Measurements from ENCODE around the gene CD52. TPM values are rescaled to one million over a fixed set of nuclear protein-coding genes. Genes with fewer than 3 reads are reported as not detected.
A peak's percentile ranks its signal among the peaks of the same experiment; 100 is the strongest.

Gene CD52
- total and polyA plus RNA-seq, 2 of the 4 experiments (the other 2 are of a cell fraction), result 1.6 TPM; not detected in 1

DNA sequence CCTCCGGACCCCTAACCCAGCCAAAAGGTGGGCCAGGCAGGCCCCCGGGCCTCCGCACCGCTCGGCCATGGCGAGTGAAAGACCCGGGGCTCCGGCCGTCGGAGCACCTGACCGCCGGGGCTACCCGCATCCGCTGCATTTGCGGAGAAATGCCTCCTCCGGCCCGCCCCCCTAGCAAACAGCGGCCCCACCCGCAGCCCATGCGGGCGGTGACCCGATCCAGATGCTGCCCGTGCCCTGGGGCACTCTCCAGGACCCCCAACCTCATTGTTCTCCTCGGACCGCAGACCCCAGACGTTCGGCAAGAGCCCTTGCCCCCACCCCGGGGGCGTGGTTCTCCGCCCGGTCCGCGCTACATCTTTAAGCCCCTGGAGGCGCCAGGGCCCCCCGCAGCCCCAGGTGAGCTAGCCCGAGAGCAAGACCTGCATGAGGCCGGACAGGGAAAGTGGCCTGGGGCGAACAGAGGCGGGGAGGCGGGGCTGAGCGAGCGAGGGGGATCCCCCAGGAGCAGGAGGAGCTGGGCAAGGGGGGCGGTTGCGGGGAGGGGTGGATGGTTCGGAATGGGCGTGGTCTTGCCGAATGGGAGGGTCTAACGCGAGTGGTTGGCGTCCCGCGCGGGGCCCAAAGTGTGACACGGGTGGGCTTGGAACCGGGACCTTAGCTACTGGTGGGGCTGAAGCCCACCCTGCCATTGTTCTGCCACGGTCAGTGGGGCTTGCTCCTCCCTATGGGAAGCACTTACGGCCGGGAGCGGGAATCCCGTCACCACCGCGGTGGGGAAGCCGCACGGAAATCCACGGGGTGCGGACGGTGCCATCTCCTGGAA is 42.4 kb downstream of the CD52 start (continued):
- TF ChIP-seq NFE2L2 (IDR thresholded peaks at IDR 0.05; ENCODE audit: low read depth, low read length), result no peak

DNA sequence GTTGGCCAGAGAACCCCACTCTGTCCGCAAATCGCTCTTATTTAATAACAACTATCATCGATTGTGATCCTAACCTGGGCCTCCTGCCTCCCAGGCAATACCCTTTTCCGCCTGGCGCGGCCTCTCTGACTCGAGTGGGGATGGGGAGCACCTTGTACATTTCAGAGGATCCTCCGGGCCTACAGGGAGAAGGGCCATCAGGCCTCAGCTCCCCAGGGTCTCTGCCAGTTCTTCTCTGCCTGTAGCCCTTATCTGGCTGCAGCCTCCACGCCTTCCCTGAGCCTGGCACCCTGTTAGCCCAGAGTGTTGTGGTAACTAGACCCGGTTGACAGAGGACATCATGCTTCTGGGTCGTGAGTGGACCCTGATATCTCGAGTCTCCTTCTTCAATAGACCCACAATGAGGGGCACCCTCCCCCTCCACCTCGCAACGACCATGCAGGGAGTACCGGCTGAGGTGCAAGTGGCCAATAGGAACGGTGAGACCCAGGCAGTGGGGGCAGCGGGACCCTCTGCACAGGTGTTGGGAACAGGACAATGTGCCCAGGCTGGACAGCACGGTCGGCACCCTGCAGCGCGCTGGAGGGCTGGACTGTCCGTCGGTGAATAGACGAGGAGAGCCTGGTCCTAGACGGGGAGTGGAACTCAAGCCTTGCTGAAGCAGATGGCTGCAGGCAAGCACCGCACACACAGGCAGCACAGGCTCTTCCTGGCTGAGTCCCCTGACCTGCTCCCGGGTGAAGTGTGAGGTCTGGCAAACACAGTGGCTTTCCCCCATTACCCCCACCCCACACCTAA is 43.2 kb downstream of the CD52 start:
- Histone ChIP-seq H3K4me3 (ENCODE audit: insufficient read depth, low read depth, low read length) (no peak overlapping the region), H3K9me3 (ENCODE audit: control insufficient read depth, insufficient read depth, low read length) (no peaks in the 10 kb centered on the region), H2AFZ (replicated peaks; ENCODE audit: low read length, poor library complexity) (peak overlapping the region; percentile 58), H4K8ac (ENCODE audit: low read depth in 2 of 2, low read length in 2 of 2) (no peak overlapping the region), H3K14ac (replicated peaks; ENCODE audit: low read depth, low read length) (no peak overlapping the region), H3K36me3 (ENCODE audit: control insufficient read depth, insufficient read depth, low read length) (no peaks in the 10 kb centered on the region), H3K4me2 (ENCODE audit: low read depth, low read length) (peak overlapping the region; percentile 60; the same call in 1 of the 2 replicates), H2AK9ac (replicated peaks; ENCODE audit: low read depth, low read length, poor library complexity) (no peak overlapping the region), H4K20me1 (ENCODE audit: insufficient read depth, low read length) (no peaks in the 10 kb centered on the region), H3K27ac (ENCODE audit: insufficient read depth, low read length) (no peak overlapping the region), H3K4me1 (ENCODE audit: control insufficient read depth, insufficient read depth, low read length) (no peaks in the 10 kb centered on the region; the same call in 1 of the 2 replicates), H3K18ac (ENCODE audit: low read depth, low read length) (no peak overlapping the region), H3K79me1 (ENCODE audit: low read depth in 1 of 2, low read length in 2 of 2) (no peaks in the 10 kb centered on the region), H3K56ac (ENCODE audit: extremely low read depth, insufficient read depth, low read length) (no peak overlapping the region), H3K9me1 (ENCODE audit: insufficient read depth, low read length) (no peaks in the 10 kb centered on the region), H3K4ac (ENCODE audit: low read depth, low read length) (no peak overlapping the region), H3K27me3 (ENCODE audit: control insufficient read depth, insufficient read depth, low read length) (peaks cover 76% of the 10 kb centered on the region), H3K23ac (ENCODE audit: low read depth, low read length) (no peak overlapping the region), H2BK20ac (ENCODE audit: low read depth, low read length) (no peak overlapping the region), H2AK5ac (ENCODE audit: low read depth, low read length) (no peak overlapping the region), H2BK5ac (ENCODE audit: low read depth, low read length, poor library complexity, severe bottlenecking) (no peak overlapping the region), H3K9ac (ENCODE audit: low read depth, low read length) (no peak overlapping the region), H4K5ac (ENCODE audit: low read depth, low read length) (no peak overlapping the region), H4K91ac (ENCODE audit: insufficient read depth, low read depth, low read length) (no peak overlapping the region), H2BK120ac (ENCODE audit: low read depth, low read length) (no peak overlapping the region), H2BK15ac (ENCODE audit: low read depth, low read length) (no peak overlapping the region)
- POLR2A ChIA-PET (ENCODE audit: unreplicated experiment), result no interaction called here
- no TSS peak for BruUV-seq (replicated peaks)
- WGBS, 2 experiments (ENCODE audit: extremely low coverage in 2 of 2, insufficient read length in 1 of 2), result 65% methylated on average over 13 of the region's 27 CpGs; no CpG with 5 or more reads in 1 of the 2 experiments
- intact Hi-C loops (cut with micrococcal nuclease), result no loop called here
- no peak for DNase-seq
- in situ Hi-C loops (cut with MboI; ENCODE audit: low sequenced_read_pairs), result no loop called here
- ATAC-seq (ENCODE audit: low read depth), result no peak
- CTCF ChIA-PET, result no interaction called here
- dilution Hi-C loops (cut with HindIII; ENCODE audit: low sequenced_read_pairs, unreplicated experiment), result no loop called here
- TF ChIP-seq MAZ (IDR thresholded peaks at IDR 0.05; ENCODE audit: borderline replicate concordance, low read depth, low read length) (no peak), MXI1 (IDR thresholded peaks at IDR 0.05; ENCODE audit: borderline replicate concordance, low read depth, low read length) (no peak), CEBPB (IDR thresholded peaks at IDR 0.05; ENCODE audit: low read depth, low read length) (no peak), RFX5 (IDR thresholded peaks at IDR 0.05; ENCODE audit: low read depth, low read length) (no peak), RCOR1 (IDR thresholded peaks at IDR 0.05; ENCODE audit: insufficient replicate concordance, low read length) (no peak), POLR2A (IDR thresholded peaks at IDR 0.05; ENCODE audit: low read depth, low read length) (no peak), CHD1 (IDR thresholded peaks at IDR 0.05; ENCODE audit: low read depth, low read length) (no peak), BHLHE40 (IDR thresholded peaks at IDR 0.05; ENCODE audit: low read depth, low read length) (no peak), NFE2L2 (IDR thresholded peaks at IDR 0.05; ENCODE audit: low read depth, low read length) (no peak), SMC3 (IDR thresholded peaks at IDR 0.05; ENCODE audit: low read depth, low read length) (no peak)
- TF ChIP-seq, protein P1, sequence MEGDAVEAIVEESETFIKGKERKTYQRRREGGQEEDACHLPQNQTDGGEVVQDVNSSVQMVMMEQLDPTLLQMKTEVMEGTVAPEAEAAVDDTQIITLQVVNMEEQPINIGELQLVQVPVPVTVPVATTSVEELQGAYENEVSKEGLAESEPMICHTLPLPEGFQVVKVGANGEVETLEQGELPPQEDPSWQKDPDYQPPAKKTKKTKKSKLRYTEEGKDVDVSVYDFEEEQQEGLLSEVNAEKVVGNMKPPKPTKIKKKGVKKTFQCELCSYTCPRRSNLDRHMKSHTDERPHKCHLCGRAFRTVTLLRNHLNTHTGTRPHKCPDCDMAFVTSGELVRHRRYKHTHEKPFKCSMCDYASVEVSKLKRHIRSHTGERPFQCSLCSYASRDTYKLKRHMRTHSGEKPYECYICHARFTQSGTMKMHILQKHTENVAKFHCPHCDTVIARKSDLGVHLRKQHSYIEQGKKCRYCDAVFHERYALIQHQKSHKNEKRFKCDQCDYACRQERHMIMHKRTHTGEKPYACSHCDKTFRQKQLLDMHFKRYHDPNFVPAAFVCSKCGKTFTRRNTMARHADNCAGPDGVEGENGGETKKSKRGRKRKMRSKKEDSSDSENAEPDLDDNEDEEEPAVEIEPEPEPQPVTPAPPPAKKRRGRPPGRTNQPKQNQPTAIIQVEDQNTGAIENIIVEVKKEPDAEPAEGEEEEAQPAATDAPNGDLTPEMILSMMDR (conservative IDR thresholded peaks at IDR 0.05; ENCODE audit: low read depth, low read length), result no peak
- TF ChIP-seq, protein P2, sequence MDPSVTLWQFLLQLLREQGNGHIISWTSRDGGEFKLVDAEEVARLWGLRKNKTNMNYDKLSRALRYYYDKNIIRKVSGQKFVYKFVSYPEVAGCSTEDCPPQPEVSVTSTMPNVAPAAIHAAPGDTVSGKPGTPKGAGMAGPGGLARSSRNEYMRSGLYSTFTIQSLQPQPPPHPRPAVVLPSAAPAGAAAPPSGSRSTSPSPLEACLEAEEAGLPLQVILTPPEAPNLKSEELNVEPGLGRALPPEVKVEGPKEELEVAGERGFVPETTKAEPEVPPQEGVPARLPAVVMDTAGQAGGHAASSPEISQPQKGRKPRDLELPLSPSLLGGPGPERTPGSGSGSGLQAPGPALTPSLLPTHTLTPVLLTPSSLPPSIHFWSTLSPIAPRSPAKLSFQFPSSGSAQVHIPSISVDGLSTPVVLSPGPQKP (IDR thresholded peaks at IDR 0.05; ENCODE audit: borderline replicate concordance, low read depth, low read length), result no peak
